ENCODE data around the gene NBPF11.
"Not testable (repeated sequence)": the region's sequence is repeated elsewhere in the genome, so short reads cannot be mapped to it uniquely, and the experiment has no call there.

DNA sequence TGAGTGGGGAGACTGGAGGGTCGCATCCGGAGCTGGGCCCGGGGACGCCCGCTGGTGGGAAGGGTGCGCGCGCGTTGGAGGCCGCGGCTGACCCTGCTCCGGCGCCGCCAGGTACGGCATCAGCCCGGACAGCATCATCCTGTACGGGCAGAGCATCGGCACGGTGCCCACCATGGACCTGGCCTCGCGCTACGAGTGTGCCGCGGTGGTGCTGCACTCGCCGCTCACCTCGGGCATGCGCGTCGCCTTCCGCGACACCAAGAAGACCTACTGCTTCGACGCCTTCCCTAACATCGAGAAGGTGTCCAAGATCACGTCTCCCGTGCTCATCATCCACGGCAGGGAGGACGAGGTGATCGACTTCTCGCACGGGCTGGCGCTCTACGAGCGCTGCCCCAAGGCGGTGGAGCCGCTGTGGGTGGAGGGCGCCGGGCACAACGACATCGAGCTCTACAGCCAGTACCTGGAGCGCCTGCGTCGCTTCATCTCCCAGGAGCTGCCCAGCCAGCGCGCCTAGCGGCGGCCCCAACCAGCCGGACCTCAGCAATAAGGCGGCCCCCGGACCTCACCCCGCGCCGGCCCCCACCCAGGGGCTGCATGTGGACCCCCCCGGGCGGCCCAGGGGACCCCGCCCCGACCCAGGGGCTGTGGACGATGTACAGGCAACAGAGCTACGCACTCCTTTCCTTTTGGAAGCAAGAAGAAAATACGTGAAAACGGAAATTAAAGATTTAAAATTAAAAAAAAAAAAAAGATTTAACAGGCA is 2.8 kb downstream of the NBPF11 start:
- TF ChIP-seq, protein P1, sequence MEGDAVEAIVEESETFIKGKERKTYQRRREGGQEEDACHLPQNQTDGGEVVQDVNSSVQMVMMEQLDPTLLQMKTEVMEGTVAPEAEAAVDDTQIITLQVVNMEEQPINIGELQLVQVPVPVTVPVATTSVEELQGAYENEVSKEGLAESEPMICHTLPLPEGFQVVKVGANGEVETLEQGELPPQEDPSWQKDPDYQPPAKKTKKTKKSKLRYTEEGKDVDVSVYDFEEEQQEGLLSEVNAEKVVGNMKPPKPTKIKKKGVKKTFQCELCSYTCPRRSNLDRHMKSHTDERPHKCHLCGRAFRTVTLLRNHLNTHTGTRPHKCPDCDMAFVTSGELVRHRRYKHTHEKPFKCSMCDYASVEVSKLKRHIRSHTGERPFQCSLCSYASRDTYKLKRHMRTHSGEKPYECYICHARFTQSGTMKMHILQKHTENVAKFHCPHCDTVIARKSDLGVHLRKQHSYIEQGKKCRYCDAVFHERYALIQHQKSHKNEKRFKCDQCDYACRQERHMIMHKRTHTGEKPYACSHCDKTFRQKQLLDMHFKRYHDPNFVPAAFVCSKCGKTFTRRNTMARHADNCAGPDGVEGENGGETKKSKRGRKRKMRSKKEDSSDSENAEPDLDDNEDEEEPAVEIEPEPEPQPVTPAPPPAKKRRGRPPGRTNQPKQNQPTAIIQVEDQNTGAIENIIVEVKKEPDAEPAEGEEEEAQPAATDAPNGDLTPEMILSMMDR (IDR thresholded peaks at IDR 0.05): not testable (repeated sequence)
- not testable (repeated sequence) for TF ChIP-seq POLR2A (IDR thresholded peaks at IDR 0.05)

Measured in body of pancreas (tissue), 4 donors.